ENCODE data around the gene GRID2.

Gene GRID2

DNA sequence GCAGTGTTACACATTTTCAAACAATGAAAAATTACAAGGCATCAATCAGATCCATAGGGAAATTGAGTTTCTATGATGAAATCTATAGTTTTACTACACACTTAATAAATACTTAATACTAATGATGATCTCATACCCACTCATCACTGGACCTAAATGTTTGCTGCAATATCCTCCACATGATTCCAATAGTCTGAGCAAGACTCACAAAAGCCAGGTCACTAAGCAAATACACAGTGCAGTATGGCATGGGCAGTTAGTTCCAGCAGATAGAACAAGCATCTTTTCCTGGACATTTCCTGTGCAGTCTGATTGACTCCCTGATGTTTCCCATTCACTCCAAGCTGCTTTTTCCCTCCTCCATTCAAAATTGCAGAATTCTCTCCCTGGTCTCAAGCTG, 1415.8 kb downstream of the GRID2 start:
- no peaks in the 10 kb centered on the region for H3K36me3 ChIP-seq (ENCODE audit: control insufficient read depth in 5 of 5, insufficient read depth in 5 of 5, low read length in 5 of 5)
- H3K9ac ChIP-seq (ENCODE audit: low read length in 5 of 5): no peak overlapping the region
- H3K9me3 ChIP-seq (ENCODE audit: control insufficient read depth in 5 of 5, low read length in 5 of 5): no peaks in the 10 kb centered on the region
- H3K27me3 ChIP-seq (ENCODE audit: control insufficient read depth in 5 of 5, insufficient read depth in 4 of 5, low read length in 5 of 5): no peaks in the 10 kb centered on the region
- H3K4me1 ChIP-seq (ENCODE audit: control insufficient read depth in 5 of 5, insufficient read depth in 5 of 5, low read length in 5 of 5): no peaks in the 10 kb centered on the region
- H3K27ac ChIP-seq (ENCODE audit: low read depth, low read length): no peak overlapping the region
- H3K4me3 ChIP-seq (ENCODE audit: low read depth in 1 of 5, low read length in 5 of 5): no peak overlapping the region

DNA sequence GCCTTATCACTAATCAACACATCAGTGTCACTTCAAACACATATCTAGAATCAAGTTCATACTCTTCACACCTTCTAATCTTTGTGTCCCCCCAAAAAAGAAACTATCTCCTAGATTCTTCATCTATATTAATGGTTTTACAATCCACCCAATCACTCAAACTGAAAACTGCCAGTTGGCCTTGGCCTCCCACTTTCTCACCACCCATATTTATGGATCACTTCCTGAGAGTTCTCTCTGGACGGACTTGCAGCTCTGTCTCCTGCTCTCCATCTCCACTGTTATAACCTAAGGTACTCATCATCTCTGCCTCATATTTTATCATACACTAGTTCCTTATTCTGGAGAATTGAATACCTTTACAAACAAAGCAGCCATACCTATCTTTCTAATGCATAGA, 1418.7 kb downstream of the GRID2 start:
- Histone ChIP-seq H3K4me1 (ENCODE audit: control insufficient read depth in 5 of 5, insufficient read depth in 5 of 5, low read length in 5 of 5) (no peaks in the 10 kb centered on the region), H3K27ac (ENCODE audit: low read depth, low read length) (no peak overlapping the region), H3K9ac (ENCODE audit: low read length in 5 of 5) (no peak overlapping the region), H3K27me3 (ENCODE audit: control insufficient read depth in 5 of 5, insufficient read depth in 4 of 5, low read length in 5 of 5) (no peaks in the 10 kb centered on the region), H3K4me3 (ENCODE audit: low read depth in 1 of 5, low read length in 5 of 5) (no peak overlapping the region), H3K9me3 (ENCODE audit: control insufficient read depth in 5 of 5, low read length in 5 of 5) (no peaks in the 10 kb centered on the region), H3K36me3 (ENCODE audit: control insufficient read depth in 5 of 5, insufficient read depth in 5 of 5, low read length in 5 of 5) (no peaks in the 10 kb centered on the region)

DNA sequence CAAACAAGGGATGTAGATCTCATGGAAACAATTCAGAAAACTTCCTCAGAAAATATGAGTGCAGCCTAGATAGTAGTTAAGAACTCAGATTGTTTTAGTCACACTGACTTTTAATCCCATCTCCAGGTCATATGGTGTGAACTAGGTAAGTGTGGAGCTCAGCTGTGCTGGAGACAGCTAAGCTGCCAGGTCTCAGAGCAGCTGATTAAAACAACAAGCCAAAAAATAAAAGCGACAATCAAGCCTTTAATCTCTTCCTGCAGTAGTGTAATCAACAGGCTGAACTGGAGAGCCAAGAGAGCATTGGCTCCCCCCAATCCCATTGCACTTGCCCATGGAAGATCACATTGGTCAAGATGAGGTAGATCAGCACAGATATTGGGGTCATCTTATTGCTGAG, 1426.5 kb downstream of the GRID2 start:
- Histone ChIP-seq H3K27ac (ENCODE audit: low read depth, low read length) (no peak overlapping the region), H3K36me3 (ENCODE audit: control insufficient read depth in 5 of 5, insufficient read depth in 5 of 5, low read length in 5 of 5) (no peaks in the 10 kb centered on the region), H3K4me1 (ENCODE audit: control insufficient read depth in 5 of 5, insufficient read depth in 5 of 5, low read length in 5 of 5) (no peaks in the 10 kb centered on the region), H3K27me3 (ENCODE audit: control insufficient read depth in 5 of 5, insufficient read depth in 4 of 5, low read length in 5 of 5) (no peaks in the 10 kb centered on the region), H3K4me3 (ENCODE audit: low read depth in 1 of 5, low read length in 5 of 5) (no peak overlapping the region), H3K9ac (ENCODE audit: low read length in 5 of 5) (no peak overlapping the region), H3K9me3 (ENCODE audit: control insufficient read depth in 5 of 5, low read length in 5 of 5) (no peaks in the 10 kb centered on the region)

DNA sequence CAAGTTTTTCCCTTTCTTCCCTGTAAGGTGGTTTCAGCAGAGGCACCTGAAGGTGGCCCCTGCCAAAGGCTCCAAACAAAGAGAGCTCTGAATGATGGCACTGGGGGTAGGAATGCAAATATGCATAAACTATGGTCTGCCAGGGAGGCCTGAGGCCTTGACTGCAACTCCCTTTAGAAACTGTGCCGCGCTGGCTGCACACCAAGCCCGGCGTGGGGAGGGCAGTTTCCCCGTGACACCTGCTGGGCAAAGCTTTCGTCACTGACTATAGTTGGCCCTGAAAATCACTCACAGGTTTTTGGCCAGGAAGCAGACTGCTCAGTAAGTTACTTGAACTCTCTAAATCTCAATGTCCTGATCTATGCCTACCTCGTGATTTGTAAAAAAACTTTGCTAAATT, 1427.0 kb downstream of the GRID2 start:
- H3K9ac ChIP-seq (ENCODE audit: low read length in 5 of 5): no peak overlapping the region
- no peak overlapping the region for H3K4me3 ChIP-seq (ENCODE audit: low read depth in 1 of 5, low read length in 5 of 5)
- H3K9me3 ChIP-seq (ENCODE audit: control insufficient read depth in 5 of 5, low read length in 5 of 5): no peaks in the 10 kb centered on the region
- H3K4me1 ChIP-seq (ENCODE audit: control insufficient read depth in 5 of 5, insufficient read depth in 5 of 5, low read length in 5 of 5): no peaks in the 10 kb centered on the region
- no peak overlapping the region for H3K27ac ChIP-seq (ENCODE audit: low read depth, low read length)
- no peaks in the 10 kb centered on the region for H3K27me3 ChIP-seq (ENCODE audit: control insufficient read depth in 5 of 5, insufficient read depth in 4 of 5, low read length in 5 of 5)
- H3K36me3 ChIP-seq (ENCODE audit: control insufficient read depth in 5 of 5, insufficient read depth in 5 of 5, low read length in 5 of 5): no peaks in the 10 kb centered on the region

DNA sequence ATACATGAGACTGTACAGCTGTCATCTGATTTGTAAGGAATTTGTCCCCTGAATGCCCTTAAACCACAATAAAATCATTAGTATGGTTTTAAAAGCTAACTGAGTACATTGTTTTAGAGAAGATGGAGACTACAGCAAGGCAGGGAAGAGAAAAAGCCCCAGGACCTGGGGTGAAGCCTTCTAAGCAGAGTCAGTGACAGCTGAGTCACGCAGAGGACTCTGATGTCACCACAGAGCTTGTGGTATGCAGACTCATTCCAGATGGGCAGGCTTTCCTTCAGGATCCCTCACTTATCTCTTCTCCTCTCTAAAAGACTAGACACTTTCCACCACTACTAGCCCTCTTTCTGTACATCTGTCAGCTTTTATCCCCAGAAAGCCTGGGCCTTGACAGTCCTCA, 1427.7 kb downstream of the GRID2 start:
- no peak overlapping the region for H3K9ac ChIP-seq (ENCODE audit: low read length in 5 of 5)
- H3K36me3 ChIP-seq (ENCODE audit: control insufficient read depth in 5 of 5, insufficient read depth in 5 of 5, low read length in 5 of 5): no peaks in the 10 kb centered on the region
- no peaks in the 10 kb centered on the region for H3K9me3 ChIP-seq (ENCODE audit: control insufficient read depth in 5 of 5, low read length in 5 of 5)
- no peaks in the 10 kb centered on the region for H3K4me1 ChIP-seq (ENCODE audit: control insufficient read depth in 5 of 5, insufficient read depth in 5 of 5, low read length in 5 of 5)
- no peak overlapping the region for H3K27ac ChIP-seq (ENCODE audit: low read depth, low read length)
- H3K4me3 ChIP-seq (ENCODE audit: low read depth in 1 of 5, low read length in 5 of 5): no peak overlapping the region
- no peaks in the 10 kb centered on the region for H3K27me3 ChIP-seq (ENCODE audit: control insufficient read depth in 5 of 5, insufficient read depth in 4 of 5, low read length in 5 of 5)

DNA sequence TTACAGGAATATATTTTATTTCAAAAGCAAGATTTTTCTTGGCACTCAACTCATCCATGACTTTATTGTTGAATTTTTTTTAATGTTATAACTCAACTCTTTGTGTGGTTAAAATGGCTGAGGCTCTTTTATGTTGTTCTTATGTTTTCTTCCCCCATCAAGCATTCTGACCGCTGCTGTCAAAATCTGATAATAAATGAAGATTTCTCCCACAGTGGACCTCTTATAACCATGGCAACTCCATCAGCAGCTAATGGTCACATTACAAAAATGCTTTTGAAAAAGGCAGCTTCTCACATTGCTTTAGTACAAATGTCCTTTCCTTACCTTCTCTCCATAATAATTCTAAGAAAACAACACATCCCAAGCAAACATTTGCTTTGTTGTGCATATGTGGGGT, 1428.7 kb downstream of the GRID2 start:
- Histone ChIP-seq H3K27me3 (ENCODE audit: control insufficient read depth in 5 of 5, insufficient read depth in 4 of 5, low read length in 5 of 5) (no peaks in the 10 kb centered on the region), H3K36me3 (ENCODE audit: control insufficient read depth in 5 of 5, insufficient read depth in 5 of 5, low read length in 5 of 5) (no peaks in the 10 kb centered on the region), H3K9ac (ENCODE audit: low read length in 5 of 5) (no peak overlapping the region), H3K27ac (ENCODE audit: low read depth, low read length) (no peak overlapping the region), H3K4me1 (ENCODE audit: control insufficient read depth in 5 of 5, insufficient read depth in 5 of 5, low read length in 5 of 5) (no peaks in the 10 kb centered on the region), H3K4me3 (ENCODE audit: low read depth in 1 of 5, low read length in 5 of 5) (no peak overlapping the region), H3K9me3 (ENCODE audit: control insufficient read depth in 5 of 5, low read length in 5 of 5) (no peaks in the 10 kb centered on the region)

- H3K4me1 ChIP-seq (ENCODE audit: control insufficient read depth in 5 of 5, insufficient read depth in 5 of 5, low read length in 5 of 5): peaks cover 0 to 13% (median 2%) of the 10 kb centered on the region in 5 donors
- H3K27ac ChIP-seq (ENCODE audit: low read depth, low read length): no peak overlapping the region
- H3K9ac ChIP-seq (ENCODE audit: low read length in 5 of 5): no peak overlapping the region
- H3K36me3 ChIP-seq (ENCODE audit: control insufficient read depth in 5 of 5, insufficient read depth in 5 of 5, low read length in 5 of 5): no peaks in the 10 kb centered on the region
- H3K27me3 ChIP-seq (ENCODE audit: control insufficient read depth in 5 of 5, insufficient read depth in 4 of 5, low read length in 5 of 5): no peaks in the 10 kb centered on the region
- no peaks in the 10 kb centered on the region for H3K9me3 ChIP-seq (ENCODE audit: control insufficient read depth in 5 of 5, low read length in 5 of 5)
- no peak overlapping the region for H3K4me3 ChIP-seq (ENCODE audit: low read depth in 1 of 5, low read length in 5 of 5)
Observed at GRCh38 chr4:93740890-93741289, 1437.1 kb downstream of the GRID2 start.

DNA sequence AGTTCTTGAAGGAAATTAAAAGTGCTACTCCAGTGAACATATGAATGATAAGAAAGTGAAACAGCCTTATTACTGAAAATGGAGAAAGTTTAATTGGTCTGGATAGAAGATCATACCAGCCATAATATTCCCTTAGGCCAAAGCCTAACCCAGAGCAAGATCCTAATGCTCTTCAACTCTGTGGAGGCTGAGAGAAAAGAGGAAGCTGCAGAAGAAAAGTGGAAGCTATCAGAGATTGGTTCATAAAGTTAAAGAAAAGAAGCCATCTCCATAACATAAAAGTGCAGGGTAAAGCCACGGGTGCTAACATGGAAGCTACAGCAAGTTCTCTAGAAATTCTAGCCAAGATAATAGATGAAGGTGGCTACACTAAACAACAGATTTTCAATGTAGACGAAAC, 1439.3 kb downstream of the GRID2 start:
- Histone ChIP-seq H3K4me3 (ENCODE audit: low read depth in 1 of 5, low read length in 5 of 5) (no peak overlapping the region), H3K27ac (ENCODE audit: low read depth, low read length) (no peak overlapping the region), H3K4me1 (ENCODE audit: control insufficient read depth in 5 of 5, insufficient read depth in 5 of 5, low read length in 5 of 5) (peaks cover 0 to 18% (median 2%) of the 10 kb centered on the region in 5 donors)

GRCh38 chr4:93743635-93744034, 1439.9 kb downstream of the GRID2 start:
- H3K4me3 ChIP-seq (ENCODE audit: low read depth in 1 of 5, low read length in 5 of 5): no peak overlapping the region
- H3K9ac ChIP-seq (ENCODE audit: low read length in 5 of 5): no peak overlapping the region
- H3K4me1 ChIP-seq (ENCODE audit: control insufficient read depth in 5 of 5, insufficient read depth in 5 of 5, low read length in 5 of 5): peaks cover 0 to 18% (median 2%) of the 10 kb centered on the region in 5 donors
- H3K27ac ChIP-seq (ENCODE audit: low read depth, low read length): no peak overlapping the region
- no peaks in the 10 kb centered on the region for H3K36me3 ChIP-seq (ENCODE audit: control insufficient read depth in 5 of 5, insufficient read depth in 5 of 5, low read length in 5 of 5)
- no peaks in the 10 kb centered on the region for H3K9me3 ChIP-seq (ENCODE audit: control insufficient read depth in 5 of 5, low read length in 5 of 5)
- H3K27me3 ChIP-seq (ENCODE audit: control insufficient read depth in 5 of 5, insufficient read depth in 4 of 5, low read length in 5 of 5): no peaks in the 10 kb centered on the region

More for the DNA sequence above, 1439.3 kb downstream of the GRID2 start:
- Histone ChIP-seq H3K36me3 (ENCODE audit: control insufficient read depth in 5 of 5, insufficient read depth in 5 of 5, low read length in 5 of 5) (no peaks in the 10 kb centered on the region), H3K9me3 (ENCODE audit: control insufficient read depth in 5 of 5, low read length in 5 of 5) (no peaks in the 10 kb centered on the region), H3K27me3 (ENCODE audit: control insufficient read depth in 5 of 5, insufficient read depth in 4 of 5, low read length in 5 of 5) (no peaks in the 10 kb centered on the region), H3K9ac (ENCODE audit: low read length in 5 of 5) (no peak overlapping the region)

DNA sequence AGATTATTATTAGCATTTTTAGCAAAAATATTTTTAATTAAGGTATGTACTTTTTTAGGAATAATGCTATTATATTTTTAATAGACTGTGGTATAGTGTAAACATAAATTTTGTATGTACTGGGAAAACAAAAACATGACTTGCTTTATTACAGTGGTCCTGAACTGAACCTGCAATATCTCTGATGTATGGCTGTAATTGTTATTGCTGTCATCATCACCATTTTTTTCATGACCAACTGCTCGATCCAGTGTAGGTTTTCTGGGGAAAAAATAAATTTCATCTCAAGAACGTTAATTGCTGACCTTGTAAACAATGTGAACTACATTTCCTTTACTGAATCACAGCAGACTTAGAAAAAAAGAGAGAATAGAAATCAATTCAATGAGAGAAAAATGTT, 1441.2 kb downstream of the GRID2 start:
- no peak overlapping the region for H3K9ac ChIP-seq (ENCODE audit: low read length in 5 of 5)
- H3K4me3 ChIP-seq (ENCODE audit: low read depth in 1 of 5, low read length in 5 of 5): no peak overlapping the region
- H3K27me3 ChIP-seq (ENCODE audit: control insufficient read depth in 5 of 5, insufficient read depth in 4 of 5, low read length in 5 of 5): no peaks in the 10 kb centered on the region
- peaks cover 0 to 18% (median 2%) of the 10 kb centered on the region in 5 donors for H3K4me1 ChIP-seq (ENCODE audit: control insufficient read depth in 5 of 5, insufficient read depth in 5 of 5, low read length in 5 of 5)
- no peaks in the 10 kb centered on the region for H3K36me3 ChIP-seq (ENCODE audit: control insufficient read depth in 5 of 5, insufficient read depth in 5 of 5, low read length in 5 of 5)
- H3K9me3 ChIP-seq (ENCODE audit: control insufficient read depth in 5 of 5, low read length in 5 of 5): no peaks in the 10 kb centered on the region
- no peak overlapping the region for H3K27ac ChIP-seq (ENCODE audit: low read depth, low read length)

DNA sequence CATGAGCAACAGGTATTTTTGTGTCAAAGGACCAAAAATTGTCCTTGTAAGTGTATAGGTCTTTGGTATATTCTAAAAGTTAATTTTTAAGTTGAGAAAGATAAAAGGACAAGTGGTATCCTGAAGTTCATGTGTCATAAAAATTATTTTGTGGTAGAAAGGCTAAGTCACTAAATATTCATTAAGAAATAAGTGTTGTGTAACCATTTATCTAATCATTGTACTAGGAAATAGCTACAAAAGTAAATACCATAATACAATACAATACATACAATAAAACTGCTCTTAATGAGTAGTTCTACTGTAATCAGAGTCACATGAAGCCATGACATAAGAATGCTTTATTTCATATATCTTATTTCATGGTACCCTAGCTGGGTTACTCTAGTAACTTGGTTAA, 1442.3 kb downstream of the GRID2 start:
- H3K4me1 ChIP-seq (ENCODE audit: control insufficient read depth in 5 of 5, insufficient read depth in 5 of 5, low read length in 5 of 5): peaks cover 0 to 18% (median 2%) of the 10 kb centered on the region in 5 donors
- H3K9ac ChIP-seq (ENCODE audit: low read length in 5 of 5): no peak overlapping the region
- H3K27ac ChIP-seq (ENCODE audit: low read depth, low read length): no peak overlapping the region
- H3K36me3 ChIP-seq (ENCODE audit: control insufficient read depth in 5 of 5, insufficient read depth in 5 of 5, low read length in 5 of 5): no peaks in the 10 kb centered on the region
- no peaks in the 10 kb centered on the region for H3K9me3 ChIP-seq (ENCODE audit: control insufficient read depth in 5 of 5, low read length in 5 of 5)
- no peaks in the 10 kb centered on the region for H3K27me3 ChIP-seq (ENCODE audit: control insufficient read depth in 5 of 5, insufficient read depth in 4 of 5, low read length in 5 of 5)
- H3K4me3 ChIP-seq (ENCODE audit: low read depth in 1 of 5, low read length in 5 of 5): no peak overlapping the region

All from subcutaneous abdominal adipose tissue (tissue), 5 donors.